ENCODE measurements around the gene ARHGEF7. TPM values are rescaled to one million over a fixed set of nuclear protein-coding genes. Genes with fewer than 3 reads are reported as not detected.

Gene ARHGEF7
- polyA plus RNA-seq, 1 experiment: 32.0 TPM

DNA sequence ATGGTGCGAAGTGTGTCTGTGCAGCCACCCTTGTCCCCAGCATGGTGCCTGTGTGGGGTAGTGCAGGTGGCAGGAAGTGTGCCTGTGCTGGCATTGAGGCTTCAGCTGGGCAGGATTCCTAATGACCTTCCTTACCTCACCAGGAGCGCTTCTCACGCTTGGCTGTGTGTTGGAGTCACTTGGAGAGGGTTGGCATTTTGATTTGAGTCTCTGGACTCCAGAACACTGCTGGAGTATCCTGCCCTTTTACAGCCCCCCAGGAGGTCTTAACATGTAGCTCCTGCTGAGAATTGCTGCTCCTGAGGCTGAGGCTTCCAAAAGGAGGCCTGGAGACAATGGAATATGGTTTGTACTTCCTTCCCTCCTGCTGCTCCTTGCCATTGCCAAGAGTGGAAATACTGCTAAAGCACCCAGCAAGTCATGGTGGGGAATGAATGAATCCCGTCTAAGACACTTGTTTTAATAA lies 87.1 kb downstream of the ARHGEF7 start:
- no peak for DNase-seq (ENCODE audit: low read depth)
- POLR2A ChIA-PET: no interaction called here
- TF ChIP-seq CTCF (IDR thresholded peaks at IDR 0.05; ENCODE audit: insufficient read depth, low read depth, low read length): no peak
- CTCF ChIA-PET: no interaction called here
- H3K27me3 ChIP-seq (ENCODE audit: control insufficient read depth, insufficient read depth, low read length): no peaks in the 10 kb centered on the region
- H3K36me3 ChIP-seq (ENCODE audit: control insufficient read depth, insufficient read depth, low read length): peaks cover 2% of the 10 kb centered on the region
- H3K4me3 ChIP-seq (ENCODE audit: low read depth, low read length): no peak overlapping the region

DNA sequence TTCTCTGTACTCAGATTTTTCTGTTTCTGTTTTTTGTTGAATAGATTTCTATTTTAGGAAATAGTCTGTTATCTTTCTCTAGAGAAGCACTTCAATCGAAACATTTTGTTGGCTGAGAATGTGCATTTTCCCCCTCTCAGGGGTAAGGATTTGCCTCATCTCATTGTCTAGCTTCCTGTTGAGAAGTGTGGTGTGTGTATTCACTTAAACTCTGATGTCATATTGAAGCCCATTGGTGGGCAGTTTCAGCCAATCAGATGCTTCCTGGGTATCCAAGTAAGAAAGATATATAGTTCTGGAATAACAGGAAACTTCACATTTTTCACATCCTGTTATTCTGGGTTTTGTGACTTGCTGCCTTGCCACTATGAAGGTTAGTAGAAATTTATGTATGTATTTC lies 87.6 kb downstream of the ARHGEF7 start:
- POLR2A ChIA-PET: no interaction called here
- DNase-seq (ENCODE audit: low read depth): no peak
- Histone ChIP-seq H3K27me3 (ENCODE audit: control insufficient read depth, insufficient read depth, low read length) (no peaks in the 10 kb centered on the region), H3K36me3 (ENCODE audit: control insufficient read depth, insufficient read depth, low read length) (peaks cover 2% of the 10 kb centered on the region), H3K4me3 (ENCODE audit: low read depth, low read length) (no peak overlapping the region)
- TF ChIP-seq CTCF (IDR thresholded peaks at IDR 0.05; ENCODE audit: insufficient read depth, low read depth, low read length): no peak
- CTCF ChIA-PET: no interaction called here

GRCh38 chr13:111203736-111204389 lies 88.8 kb downstream of the ARHGEF7 start:
- no peak for DNase-seq (ENCODE audit: low read depth)
- Histone ChIP-seq H3K27me3 (ENCODE audit: control insufficient read depth, insufficient read depth, low read length) (no peaks in the 10 kb centered on the region), H3K4me3 (ENCODE audit: low read depth, low read length) (no peak overlapping the region), H3K36me3 (ENCODE audit: control insufficient read depth, insufficient read depth, low read length) (peaks cover 2% of the 10 kb centered on the region; the same call in 1 of the 2 replicates)
- ChIA-PET POLR2A (interaction anchor here (0.6 kb wide), 1 partner anchor 79 kb away, joined by 5 read pairs; no protein-coding TSS in a partner anchor), CTCF (interaction anchor here (0.7 kb wide), 1 partner anchor 46 kb away, joined by 3 read pairs; no protein-coding TSS in a partner anchor)
- TF ChIP-seq CTCF (IDR thresholded peaks at IDR 0.05; ENCODE audit: insufficient read depth, low read depth, low read length): no peak

GRCh38 chr13:111204438-111205177 lies 89.5 kb downstream of the ARHGEF7 start:
- POLR2A ChIA-PET: interaction anchor here (0.6 kb wide), 1 partner anchor 79 kb away, joined by 5 read pairs; no protein-coding TSS in a partner anchor
- no peaks in the 10 kb centered on the region for H3K27me3 ChIP-seq (ENCODE audit: control insufficient read depth, insufficient read depth, low read length)
- H3K4me3 ChIP-seq (ENCODE audit: low read depth, low read length): no peak overlapping the region
- CTCF ChIA-PET: interaction anchor here (0.7 kb wide), 1 partner anchor 46 kb away, joined by 3 read pairs; no protein-coding TSS in a partner anchor
- no peak for TF ChIP-seq CTCF (IDR thresholded peaks at IDR 0.05; ENCODE audit: insufficient read depth, low read depth, low read length)
- no peak for DNase-seq (ENCODE audit: low read depth)
- H3K36me3 ChIP-seq (ENCODE audit: control insufficient read depth, insufficient read depth, low read length): no peaks in the 10 kb centered on the region; the same call in 1 of the 2 replicates

GRCh38 chr13:111206148-111206547 lies 91.0 kb downstream of the ARHGEF7 start:
- Histone ChIP-seq H3K36me3 (ENCODE audit: control insufficient read depth, insufficient read depth, low read length) (no peaks in the 10 kb centered on the region; the same call in 1 of the 2 replicates), H3K27me3 (ENCODE audit: control insufficient read depth, insufficient read depth, low read length) (no peaks in the 10 kb centered on the region), H3K4me3 (ENCODE audit: low read depth, low read length) (no peak overlapping the region)
- ChIA-PET CTCF (no interaction called here), POLR2A (interaction anchor here (0.7 kb wide), 1 partner anchor 291 kb away, joined by 3 read pairs; no protein-coding TSS in a partner anchor)
- DNase-seq (ENCODE audit: low read depth): no peak
- no peak for TF ChIP-seq CTCF (IDR thresholded peaks at IDR 0.05; ENCODE audit: insufficient read depth, low read depth, low read length)

Data from BJ (cell line).